Hepatocyte (in vitro differentiated cells): ENCODE results near the gene NTNG2. TPM values are rescaled to one million over a fixed set of nuclear protein-coding genes. Genes with fewer than 3 reads are reported as not detected.

ENCODE experiments used
- DNase-seq: peaks from one replicate; pipeline ENCODE4 v3.0.0-alpha.2; 2016; ENCODE audit warnings: low spot score
- H2AFZ ChIP-seq: fragments of 200-600 bp; sonication (generic); 2 replicates; pipeline ENCODE4 v1.6.0; 2016; ENCODE audit warnings: antibody characterized with exemption, mild to moderate bottlenecking
- H3K27ac ChIP-seq: fragments of 200-600 bp; sonication (generic); 2 replicates; pipeline ENCODE4 v1.5.1; 2016; ENCODE audit warnings: mild to moderate bottlenecking
- H3K27me3 ChIP-seq: fragments of 200-600 bp; sonication (generic); 2 replicates; pipeline ENCODE4 v1.6.1; 2016
- H3K36me3 ChIP-seq: fragments of 200-600 bp; sonication (generic); replicated peaks from 2 replicates; pipeline ENCODE4 v1.5.1; 2016; ENCODE audit warnings: low read depth; ENCODE audit not compliant: insufficient read depth
- H3K4me1 ChIP-seq: fragments of 200-600 bp; sonication (generic); 2 replicates; pipeline ENCODE4 v1.5.1; 2016; ENCODE audit warnings: mild to moderate bottlenecking, moderate library complexity; ENCODE audit not compliant: insufficient read depth
- H3K4me2 ChIP-seq: fragments of 200-600 bp; sonication (generic); 2 replicates; pipeline ENCODE4 v1.6.0; 2016
- H3K4me3 ChIP-seq: fragments of 200-600 bp; sonication (generic); 2 replicates; pipeline ENCODE4 v1.5.1; 2016; ENCODE audit warnings: mild to moderate bottlenecking
- H3K79me2 ChIP-seq: fragments of 200-600 bp; sonication (generic); 2 replicates; pipeline ENCODE4 v1.6.0; 2017; ENCODE audit warnings: mild to moderate bottlenecking
- H3K9me2 ChIP-seq: fragments of 200-600 bp; sonication (generic); replicated peaks from 2 replicates; pipeline ENCODE4 v1.6.0; 2017; ENCODE audit warnings: mild to moderate bottlenecking; ENCODE audit not compliant: insufficient read depth
- H3K9me3 ChIP-seq: fragments of 200-600 bp; sonication (generic); 2 replicates; pipeline ENCODE4 v1.5.1; 2016; ENCODE audit warnings: low read depth, mild to moderate bottlenecking
- H4K20me1 ChIP-seq: fragments of 200-600 bp; sonication (generic); 2 replicates; pipeline ENCODE4 v1.6.0; 2016; ENCODE audit warnings: mild to moderate bottlenecking; ENCODE audit not compliant: insufficient read depth, poor library complexity, severe bottlenecking
- EZH2 ChIP-seq: fragments of 200-600 bp; sonication (generic); IDR thresholded peaks from 2 replicates; pipeline ENCODE4 v1.6.1; 2016; ENCODE audit warnings: antibody characterized with exemption, mild to moderate bottlenecking, borderline replicate concordance
- EZH2phosphoT487 ChIP-seq: fragments of 200-600 bp; sonication (generic); IDR thresholded peaks from one replicate; pipeline ENCODE4 v1.6.1; 2018; ENCODE audit warnings: antibody characterized with exemption, mild to moderate bottlenecking, low read depth, moderate library complexity; ENCODE audit not compliant: unreplicated experiment, severe bottlenecking
- WGBS: methylation state at CpG from one replicate; pipeline ENCODE4 v1.1.6; 2016; ENCODE audit warnings: low lambda C conversion rate; ENCODE audit errors: missing lambda C conversion rate; 5-methylcytosine and 5-hydroxymethylcytosine counted together
- polyA plus RNA-seq: library from polyadenylated mRNA; unstranded; fragments of >200 nt; fragmentation: Nextera tagmentation; extraction: Ambion mirVana; gene quantifications from 2 replicates; pipeline ENCODE4 v1.2.1, GENCODE V29; 2016
- total RNA-seq: library from RNA; depleted of rRNA; stranded (reverse); fragments of >200 nt; gene quantifications from 2 replicates; pipeline ENCODE4 v1.2.3, GENCODE V29; 2014
- TF ChIP-seq, protein P1 (sequence below): fragments of 200-600 bp; sonication (generic); IDR thresholded peaks from 2 replicates; pipeline ENCODE4 v1.5.1; 2016; ENCODE audit warnings: antibody characterized with exemption, mild to moderate bottlenecking; ENCODE audit not compliant: poor library complexity

NTNG2 gene
- total and polyA plus RNA-seq, 2 experiments from 2014 or later, result 0.48 to 1.8 TPM

- Histone ChIP-seq H2AFZ (no peak overlapping the region), H3K4me3 (no peak overlapping the region), H3K4me1 (no peaks in the 10 kb centered on the region), H3K4me2 (no peak overlapping the region), H3K79me2 (no peaks in the 10 kb centered on the region), H3K27ac (no peak overlapping the region), H3K9me2 (no peaks in the 10 kb centered on the region), H3K27me3 (no peaks in the 10 kb centered on the region), H3K9me3 (no peaks in the 10 kb centered on the region), H3K36me3 (peaks cover 6% of the 10 kb centered on the region), H4K20me1 (no peaks in the 10 kb centered on the region)
- TF ChIP-seq EZH2, result no peak
- TF ChIP-seq EZH2phosphoT487, result no peak
- WGBS, result 100% methylated on average over 2 of the region's 2 CpGs
- no peak for DNase-seq
These were observed 113.0 kb downstream of the NTNG2 start for GRCh38 chr9:132274861-132275260.

- DNase-seq, result no peak
- TF ChIP-seq EZH2 (no peak), EZH2phosphoT487 (no peak)
- TF ChIP-seq, protein P1, sequence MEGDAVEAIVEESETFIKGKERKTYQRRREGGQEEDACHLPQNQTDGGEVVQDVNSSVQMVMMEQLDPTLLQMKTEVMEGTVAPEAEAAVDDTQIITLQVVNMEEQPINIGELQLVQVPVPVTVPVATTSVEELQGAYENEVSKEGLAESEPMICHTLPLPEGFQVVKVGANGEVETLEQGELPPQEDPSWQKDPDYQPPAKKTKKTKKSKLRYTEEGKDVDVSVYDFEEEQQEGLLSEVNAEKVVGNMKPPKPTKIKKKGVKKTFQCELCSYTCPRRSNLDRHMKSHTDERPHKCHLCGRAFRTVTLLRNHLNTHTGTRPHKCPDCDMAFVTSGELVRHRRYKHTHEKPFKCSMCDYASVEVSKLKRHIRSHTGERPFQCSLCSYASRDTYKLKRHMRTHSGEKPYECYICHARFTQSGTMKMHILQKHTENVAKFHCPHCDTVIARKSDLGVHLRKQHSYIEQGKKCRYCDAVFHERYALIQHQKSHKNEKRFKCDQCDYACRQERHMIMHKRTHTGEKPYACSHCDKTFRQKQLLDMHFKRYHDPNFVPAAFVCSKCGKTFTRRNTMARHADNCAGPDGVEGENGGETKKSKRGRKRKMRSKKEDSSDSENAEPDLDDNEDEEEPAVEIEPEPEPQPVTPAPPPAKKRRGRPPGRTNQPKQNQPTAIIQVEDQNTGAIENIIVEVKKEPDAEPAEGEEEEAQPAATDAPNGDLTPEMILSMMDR, result no peak
- Histone ChIP-seq H3K4me3 (no peak overlapping the region), H3K4me1 (peaks cover 10% of the 10 kb centered on the region), H3K36me3 (no peaks in the 10 kb centered on the region), H3K4me2 (no peak overlapping the region), H2AFZ (no peak overlapping the region), H3K79me2 (peaks cover 3% of the 10 kb centered on the region), H3K9me2 (no peaks in the 10 kb centered on the region), H4K20me1 (no peaks in the 10 kb centered on the region), H3K9me3 (no peaks in the 10 kb centered on the region), H3K27me3 (no peaks in the 10 kb centered on the region), H3K27ac (no peak overlapping the region)
- WGBS, result 86% methylated on average over 4 of the region's 4 CpGs
These were observed 121.3 kb downstream of the NTNG2 start for GRCh38 chr9:132283165-132283564.

- TF ChIP-seq, protein P1, result no peak
- TF ChIP-seq EZH2phosphoT487 (no peak), EZH2 (no peak)
- peaks cover 15% of the 10 kb centered on the region for H3K4me1 ChIP-seq
- H3K36me3 ChIP-seq, result no peaks in the 10 kb centered on the region
- no peak overlapping the region for H3K27ac ChIP-seq
- no peaks in the 10 kb centered on the region for H3K9me2 ChIP-seq
- no peaks in the 10 kb centered on the region for H4K20me1 ChIP-seq
- DNase-seq, result no peak
- no peaks in the 10 kb centered on the region for H3K27me3 ChIP-seq
- H2AFZ ChIP-seq, result no peak overlapping the region
- 86% methylated on average over 7 of the region's 7 CpGs for WGBS
- no peaks in the 10 kb centered on the region for H3K9me3 ChIP-seq
- no peak overlapping the region for H3K4me2 ChIP-seq
- H3K79me2 ChIP-seq, result peaks cover 3% of the 10 kb centered on the region
- no peak overlapping the region for H3K4me3 ChIP-seq
These were observed 122.0 kb downstream of the NTNG2 start for GRCh38 chr9:132283863-132284262.

GRCh38 chr9:132287256-132287760 is 125.5 kb downstream of the NTNG2 start:
- H3K4me3 ChIP-seq, result no peak overlapping the region
- 76% methylated on average over 3 of the region's 3 CpGs for WGBS
- H3K36me3 ChIP-seq, result no peaks in the 10 kb centered on the region
- peaks cover 7% of the 10 kb centered on the region for H4K20me1 ChIP-seq
- TF ChIP-seq, protein P1, result no peak
- TF ChIP-seq EZH2phosphoT487 (no peak), EZH2 (no peak)
- H3K27ac ChIP-seq, result no peak overlapping the region
- DNase-seq, result no peak
- H3K4me2 ChIP-seq, result no peak overlapping the region
- H3K9me2 ChIP-seq, result no peaks in the 10 kb centered on the region
- no peaks in the 10 kb centered on the region for H3K27me3 ChIP-seq
- H3K9me3 ChIP-seq, result no peaks in the 10 kb centered on the region
- peaks cover 26% of the 10 kb centered on the region for H3K4me1 ChIP-seq
- H3K79me2 ChIP-seq, result peaks cover 9% of the 10 kb centered on the region
- no peak overlapping the region for H2AFZ ChIP-seq
